ENCODE measurements around the gene OLFML2A.

Gene OLFML2A

GRCh38 chr9:124771021-124771866, 5.7 kb upstream of the OLFML2A start, which contains the start of gene NR6A1 (continued):
- TF ChIP-seq PRDM4 (tag by site-specific recombination; IDR thresholded peaks at IDR 0.05) (no peak), ZNF175 (tag by site-specific recombination; IDR thresholded peaks at IDR 0.05) (no peak), ZNF621 (tag by site-specific recombination; IDR thresholded peaks at IDR 0.05) (no peak), ZFP3 (tag by site-specific recombination; IDR thresholded peaks at IDR 0.05; ENCODE audit: low read depth) (no peak), ZNF623 (tag by site-specific recombination; IDR thresholded peaks at IDR 0.05) (no peak; the same call in 1 of the 2 replicates), ZNF585B (tag by site-specific recombination; IDR thresholded peaks at IDR 0.05) (no peak), ZSCAN16 (tag by site-specific recombination; IDR thresholded peaks at IDR 0.05) (no peak), ZNF138 (tag by site-specific recombination; IDR thresholded peaks at IDR 0.05; ENCODE audit: borderline replicate concordance) (no peak), ZNF768 (tag by site-specific recombination; IDR thresholded peaks at IDR 0.05) (no peak), ZNF354C (tag by site-specific recombination; IDR thresholded peaks at IDR 0.05; ENCODE audit: borderline replicate concordance, low read depth) (no peak), ATF2 (tag by site-specific recombination; IDR thresholded peaks at IDR 0.05; ENCODE audit: low read depth) (peak; percentile 72; the same call in 1 of the 2 replicates), KLF7 (tag by site-specific recombination; IDR thresholded peaks at IDR 0.05; ENCODE audit: borderline replicate concordance) (no peak), ZNF670 (tag by site-specific recombination; IDR thresholded peaks at IDR 0.05; ENCODE audit: low read depth) (no peak), ZNF404 (tag by site-specific recombination; IDR thresholded peaks at IDR 0.05) (no peak), ZNF292 (tag by site-specific recombination; IDR thresholded peaks at IDR 0.05; ENCODE audit: borderline replicate concordance, low read depth) (no peak), ELK4 (IDR thresholded peaks at IDR 0.05; ENCODE audit: borderline replicate concordance, low read depth, low read length) (no peak), ZNF473 (tag by site-specific recombination; IDR thresholded peaks at IDR 0.05) (no peak), ZNF548 (tag by site-specific recombination; IDR thresholded peaks at IDR 0.05) (no peak), ZNF324 (tag by site-specific recombination; IDR thresholded peaks at IDR 0.05) (0 out of 2 replicates have a peak, but pooled peaks have one; percentile 66), ZNF239 (tag by site-specific recombination; IDR thresholded peaks at IDR 0.05) (no peak), HOXA7 (CRISPR knock-in tag; IDR thresholded peaks at IDR 0.05; ENCODE audit: borderline replicate concordance) (no peak), ZNF518A (tag by site-specific recombination; conservative IDR thresholded peaks at IDR 0.05; ENCODE audit: low read depth) (no peak), ZNF37A (tag by site-specific recombination; IDR thresholded peaks at IDR 0.05) (no peak), ZNF449 (tag by site-specific recombination; IDR thresholded peaks at IDR 0.05) (no peak; the same call in 1 of the 2 replicates), ZSCAN4 (tag by site-specific recombination; IDR thresholded peaks at IDR 0.05) (no peak), ZNF211 (tag by site-specific recombination; IDR thresholded peaks at IDR 0.05; ENCODE audit: low read depth) (no peak), ZNF146 (tag by site-specific recombination; IDR thresholded peaks at IDR 0.05) (no peak)

All from HEK293 (cell line).